WTC11 (cell line): Measurements from ENCODE around the gene CORIN. TPM values are rescaled to one million over a fixed set of nuclear protein-coding genes. Genes with fewer than 3 reads are reported as not detected.

Source experiments
- microRNA-seq: library from miRNA; unstranded; fragments of <30 nt; microRNA quantifications from one replicate; pipeline ENCODE4 v1.2.0, GENCODE V29; 2022; ENCODE audit warnings: borderline number of aligned reads
- total RNA-seq: library from RNA; stranded (reverse); gene quantifications from 3 replicates; pipeline ENCODE4 v1.2.3, GENCODE V29; 2021

CORIN gene
- total RNA-seq, 1 experiment from 2014 or later, result 0.33 TPM

Small RNA genes lying within 50 kb of the gene (microRNA-seq; reads per million reads assigned to microRNA genes)
- gene MIR8053, result not detected

Other genes with a start within 250 kb of the CORIN start
- 30.1 to 32.8 TPM (median 30.2 TPM) in 3 replicates for gene NFXL1, start 76.5 kb upstream of the CORIN start, total RNA-seq
- 0.50 to 1.9 TPM (median 1.1 TPM) in 3 replicates for gene CNGA1, start 178.6 kb upstream of the CORIN start, total RNA-seq
- 7.1 to 8.4 TPM (median 7.2 TPM) in 3 replicates for gene NIPAL1, start 178.7 kb upstream of the CORIN start, total RNA-seq